Inflammatory macrophage treated with lipopolysaccharide for 4 hours (primary cell): ENCODE results near the gene USP49.
"Not testable (repeated sequence)": the region's sequence is repeated elsewhere in the genome, so short reads cannot be mapped to it uniquely, and the experiment has no call there.

Experiments used
- DNase-seq: peaks from one replicate; pipeline ENCODE4 v3.0.0-alpha.2; 2020

USP49 gene

DNA sequence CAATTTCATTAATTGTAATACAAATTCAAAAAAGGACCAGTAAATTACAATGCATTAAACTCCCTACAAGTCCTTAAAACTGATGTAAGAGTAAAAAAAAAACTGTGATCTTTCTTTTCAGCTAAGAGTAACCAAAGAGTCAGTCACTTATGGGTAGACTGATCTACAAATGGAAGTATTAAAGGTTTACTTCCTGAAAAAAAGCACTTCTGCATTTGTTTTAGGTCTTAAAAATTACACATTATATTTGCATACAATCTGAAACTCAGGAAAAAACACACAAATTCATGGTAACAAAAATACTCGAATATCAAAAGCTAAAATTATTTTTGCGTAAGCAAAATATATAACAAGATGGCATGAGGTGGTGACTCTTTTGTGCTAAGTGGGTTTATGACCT, 23.5 kb downstream of the USP49 start:
- DNase-seq, result peak; percentile 61

DNA sequence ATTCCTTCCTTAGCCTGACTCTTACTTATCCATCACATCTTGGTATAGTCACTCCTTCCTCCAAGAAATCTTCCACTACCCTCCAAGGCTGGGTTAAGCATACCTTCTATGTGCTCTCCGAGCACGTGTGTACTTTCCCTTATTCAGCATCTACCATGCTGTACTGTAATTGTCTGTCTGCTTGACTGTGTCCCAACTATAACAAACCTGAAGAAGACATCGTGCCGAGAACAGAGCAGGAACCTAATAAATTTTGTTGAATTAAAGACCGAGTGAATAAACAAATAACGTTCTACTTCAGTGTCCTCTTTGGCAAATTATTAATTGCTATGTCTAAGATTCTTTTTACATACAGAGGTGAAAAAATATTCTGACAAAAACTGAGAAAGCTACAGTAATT, 35.8 kb downstream of the USP49 start:
- DNase-seq, result no peak

DNA sequence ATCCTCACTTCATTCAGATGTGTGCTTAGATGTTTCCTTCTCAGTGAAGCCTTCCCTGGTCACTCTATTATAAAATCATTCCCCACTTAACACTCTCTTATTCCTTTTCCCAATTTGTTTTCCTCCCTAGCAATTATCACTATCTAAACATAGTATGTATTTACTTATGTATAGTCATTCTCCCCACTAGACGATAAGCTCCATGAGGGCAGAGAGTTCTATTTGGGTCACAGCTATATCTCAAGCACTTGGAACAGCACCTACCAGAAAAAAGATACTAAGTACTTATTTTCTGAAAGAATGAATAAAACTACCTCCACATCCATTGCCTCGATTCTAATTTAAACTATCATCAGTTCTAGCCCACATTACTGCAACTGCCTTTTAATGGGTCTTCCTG, 36.5 kb downstream of the USP49 start:
- no peak for DNase-seq

DNA sequence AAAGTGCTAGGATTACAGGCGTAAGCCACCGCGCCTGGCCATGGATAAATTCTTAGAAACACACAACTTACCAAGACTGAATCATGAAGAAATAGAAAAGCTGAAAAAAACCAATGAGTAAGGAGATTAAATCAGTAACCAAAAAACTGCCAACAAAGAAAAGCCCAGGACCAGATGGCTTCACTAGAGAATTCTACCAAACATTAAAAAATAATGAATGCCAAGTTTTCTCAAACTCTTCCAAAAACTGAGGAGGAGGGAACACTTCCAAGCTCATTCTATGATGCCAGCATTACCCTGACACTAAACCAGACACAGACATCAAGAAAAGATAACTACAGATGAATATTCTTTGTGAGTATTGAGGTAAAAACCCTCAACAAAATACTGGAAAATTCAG, 44.3 kb downstream of the USP49 start:
- DNase-seq, result no peak

GRCh38 chr6:41846666-41847237, 48.4 kb downstream of the USP49 start:
- peak; percentile 48 for DNase-seq

DNA sequence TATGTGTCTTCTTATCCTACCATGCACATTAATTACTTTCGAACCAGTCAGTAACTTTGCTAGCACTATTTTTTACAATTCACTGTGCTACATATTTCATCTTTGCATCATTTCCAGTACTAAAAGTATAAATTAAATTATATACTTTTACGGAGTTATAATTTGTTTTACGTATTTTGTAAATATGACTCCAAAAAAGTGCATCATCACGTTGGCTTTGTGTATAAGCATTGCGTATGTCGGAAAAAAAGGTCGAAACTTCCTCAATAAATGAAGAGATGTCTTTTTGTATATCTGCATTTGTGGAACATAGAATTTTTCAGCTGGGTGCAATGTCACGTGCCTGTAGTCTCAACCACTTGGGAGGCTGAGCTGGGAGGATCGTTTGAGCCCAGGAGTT, 52.0 kb downstream of the USP49 start:
- DNase-seq, result no peak

- peak; percentile 34 for DNase-seq
Observed at GRCh38 chr6:41840326-41840725, 54.8 kb downstream of the USP49 start.

- no peak for DNase-seq
Observed at GRCh38 chr6:41836660-41837052, 58.5 kb downstream of the USP49 start.

GRCh38 chr6:41836022-41836659, 59.0 kb downstream of the USP49 start:
- DNase-seq, result no peak

GRCh38 chr6:41832263-41832662, 62.9 kb downstream of the USP49 start:
- DNase-seq, result no peak

GRCh38 chr6:41826343-41827022, 68.7 kb downstream of the USP49 start:
- no peak for DNase-seq

DNA sequence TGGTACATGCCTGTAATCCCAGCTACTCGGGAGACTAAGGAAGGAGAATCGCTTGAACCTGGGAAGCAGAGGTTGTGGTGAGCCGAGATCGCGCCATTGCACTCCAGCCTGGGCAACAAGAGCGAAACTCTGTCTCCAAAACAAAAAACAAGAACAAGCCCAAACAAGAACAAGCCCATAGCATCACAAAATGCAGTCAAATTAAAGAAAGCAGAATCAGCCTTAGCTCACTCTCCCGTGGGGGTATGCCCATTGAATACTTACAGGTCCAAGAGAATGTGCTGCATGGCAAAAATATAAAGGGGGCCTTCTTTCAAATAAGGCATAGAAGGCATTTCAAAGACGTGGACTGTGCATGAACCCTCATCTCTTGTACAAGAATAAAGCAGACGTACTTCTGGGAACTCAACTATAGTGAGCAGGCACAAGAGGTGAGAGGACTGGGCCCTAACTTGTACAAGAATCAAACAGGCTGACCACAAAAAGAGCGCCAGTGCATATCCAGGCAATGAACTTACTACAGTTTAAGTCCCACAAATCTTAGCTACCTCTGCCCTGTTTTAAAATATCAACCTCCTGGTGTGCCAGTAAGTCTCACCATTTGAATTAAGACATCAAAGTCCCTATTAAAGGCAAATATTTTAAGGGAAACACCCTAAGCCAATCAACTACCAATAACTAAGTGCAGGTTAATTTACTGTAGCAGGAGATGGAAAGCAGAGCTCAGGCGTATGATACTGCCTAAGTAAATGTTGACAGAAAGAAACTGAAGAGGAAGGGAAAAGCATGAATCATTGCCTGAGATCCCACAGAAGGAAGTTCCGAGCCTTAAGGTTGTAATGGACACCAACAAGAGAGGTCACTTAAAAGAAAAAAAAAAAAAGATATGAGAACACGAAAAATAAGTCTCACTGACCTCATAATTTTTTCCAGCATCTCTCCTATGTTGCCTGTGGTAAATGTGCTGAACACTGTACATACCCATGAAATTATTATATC, 70.3 kb downstream of the USP49 start:
- peak; percentile 77 for DNase-seq

GRCh38 chr6:41823178-41823577, 72.0 kb downstream of the USP49 start:
- no peak for DNase-seq

GRCh38 chr6:41822021-41822420, 73.2 kb downstream of the USP49 start:
- DNase-seq, result no peak

GRCh38 chr6:41821266-41821665, 73.9 kb downstream of the USP49 start:
- DNase-seq, result peak; percentile 66

DNA sequence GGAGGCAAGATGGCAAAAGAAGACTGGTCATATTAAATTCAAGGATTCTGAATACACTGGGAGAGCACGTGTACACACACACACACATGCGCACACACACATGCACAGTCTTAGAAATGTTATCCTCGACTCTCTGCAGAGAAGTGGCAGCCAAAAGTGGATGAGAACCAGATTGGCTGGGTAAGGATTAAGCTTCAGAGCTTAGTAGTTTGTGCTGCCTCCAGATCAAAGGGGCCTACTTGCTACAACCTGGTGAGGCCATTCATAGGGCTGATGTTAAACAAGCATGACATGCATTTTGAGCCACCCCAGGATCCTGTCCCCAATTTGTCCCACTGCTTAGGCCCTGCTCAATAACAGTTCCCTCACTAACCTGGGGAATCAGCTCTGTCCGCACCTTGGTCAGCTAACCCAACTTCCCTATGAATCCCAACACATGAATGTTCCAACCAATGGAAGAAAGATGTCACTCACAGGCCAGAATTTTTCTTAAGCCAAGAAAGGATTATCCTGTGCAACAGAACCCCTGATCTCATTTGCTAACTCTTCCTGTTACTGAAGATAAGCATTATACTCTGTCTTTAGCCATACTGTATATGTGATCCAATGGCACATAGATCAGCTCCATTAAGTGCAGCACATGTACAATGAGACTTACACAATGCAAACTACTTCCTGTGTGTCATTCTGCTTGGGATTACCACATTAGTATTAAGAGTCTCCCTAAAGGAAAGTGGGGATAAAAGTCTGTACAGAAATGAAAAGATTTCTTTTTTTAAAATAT, 76.7 kb downstream of the USP49 start:
- peak; percentile 69 for DNase-seq

DNA sequence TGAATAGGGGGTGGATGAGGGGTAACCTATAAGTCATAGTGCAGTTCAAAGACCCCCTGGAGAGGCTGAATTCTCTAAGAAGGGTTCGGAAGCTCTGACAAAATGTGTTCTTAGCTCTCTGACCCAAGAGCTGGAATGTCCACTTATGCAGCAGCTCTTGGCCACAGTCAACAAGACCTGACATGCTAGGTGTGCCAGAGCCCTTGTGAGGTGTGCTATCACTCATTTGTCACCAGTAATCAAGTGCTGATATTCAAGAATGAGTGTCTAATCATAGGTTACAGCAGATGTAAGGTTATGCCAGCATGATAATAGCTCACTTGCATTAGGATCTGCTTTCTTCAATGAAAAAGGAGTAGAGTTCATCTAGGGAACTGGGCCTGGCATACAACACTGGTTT, 79.6 kb downstream of the USP49 start:
- no peak for DNase-seq

DNA sequence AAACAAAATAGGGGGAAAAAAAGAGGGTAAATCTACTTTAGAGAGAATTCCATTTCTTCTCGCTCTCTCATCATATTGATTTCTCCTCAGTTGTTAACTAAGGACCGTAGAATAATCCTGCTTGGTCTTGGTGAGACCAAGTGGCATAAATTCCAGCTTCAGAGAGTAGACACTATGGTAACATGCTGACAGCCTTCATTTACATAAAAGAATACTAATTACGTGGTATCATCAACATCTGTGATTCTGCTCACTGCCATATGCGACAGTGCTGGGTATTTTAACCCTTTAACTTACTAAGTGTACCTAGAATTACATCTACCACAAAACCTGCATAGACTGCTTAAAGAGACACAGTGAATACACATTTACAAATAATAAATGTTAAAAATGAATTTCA, 80.5 kb downstream of the USP49 start:
- DNase-seq, result no peak

GRCh38 chr6:41813956-41814355, 81.2 kb downstream of the USP49 start:
- no peak for DNase-seq

- DNase-seq, result no peak
Observed at GRCh38 chr6:41813469-41813868, 81.7 kb downstream of the USP49 start.

GRCh38 chr6:41811946-41812345, 83.2 kb downstream of the USP49 start:
- DNase-seq, result not testable (repeated sequence)

GRCh38 chr6:41811095-41811494, 84.1 kb downstream of the USP49 start:
- no peak for DNase-seq
